Lung microvascular endothelial cell (primary cell): ENCODE data around the gene FBXO11. TPM values are rescaled to one million over a fixed set of nuclear protein-coding genes. Genes with fewer than 3 reads are reported as not detected.

Experiments
- DNase-seq, 2 donors: peaks; one replicate each; pipeline versions ENCODE4 v3.0.0 to v3.0.0-alpha.2; 2010; ENCODE audit warnings: low read depth in 2 of 2
- total RNA-seq: library from RNA; depleted of rRNA; stranded (reverse); fragments of >200 nt; gene quantifications from 2 replicates; pipeline ENCODE4 v1.2.1, GENCODE V29; 2014

The FBXO11 gene
- total RNA-seq, 1 donor from 2014 or later: 67.9 TPM

- no peak for DNase-seq
Observed at GRCh38 chr2:47850198-47850597, 56.1 kb downstream of the FBXO11 start.

GRCh38 chr2:47849368-47849767 lies 56.9 kb downstream of the FBXO11 start:
- DNase-seq: no peak

GRCh38 chr2:47844162-47844561 lies 62.1 kb downstream of the FBXO11 start:
- DNase-seq: no peak

GRCh38 chr2:47843407-47843806 lies 62.9 kb downstream of the FBXO11 start:
- DNase-seq: no peak

GRCh38 chr2:47842846-47843245 lies 63.5 kb downstream of the FBXO11 start:
- DNase-seq: peak in 1 of 2 donors; percentile 29

GRCh38 chr2:47838686-47839085 lies 67.6 kb downstream of the FBXO11 start:
- DNase-seq: no peak

GRCh38 chr2:47838249-47838648 lies 68.0 kb downstream of the FBXO11 start:
- no peak for DNase-seq

GRCh38 chr2:47833516-47833968 lies 72.8 kb downstream of the FBXO11 start:
- DNase-seq: no peak

GRCh38 chr2:47822518-47822917 lies 83.8 kb downstream of the FBXO11 start:
- no peak for DNase-seq

- peak in 1 of 2 donors; percentile 7 for DNase-seq
Observed at GRCh38 chr2:47819834-47820233, 86.5 kb downstream of the FBXO11 start.

GRCh38 chr2:47818777-47819176 lies 87.5 kb downstream of the FBXO11 start:
- DNase-seq: no peak

GRCh38 chr2:47815764-47816163 lies 90.5 kb downstream of the FBXO11 start:
- no peak for DNase-seq

- DNase-seq: no peak
Observed at GRCh38 chr2:47811668-47812067, 94.6 kb downstream of the FBXO11 start.

- no peak for DNase-seq
Observed at GRCh38 chr2:47810850-47811249, 95.4 kb downstream of the FBXO11 start.

GRCh38 chr2:47809903-47810302 lies 96.4 kb downstream of the FBXO11 start:
- no peak for DNase-seq

- DNase-seq: no peak
Observed at GRCh38 chr2:47808614-47809013, 97.7 kb downstream of the FBXO11 start.

- no peak for DNase-seq
Observed at GRCh38 chr2:47805850-47806249, 100.4 kb downstream of the FBXO11 start.

GRCh38 chr2:47803770-47804169 lies 102.5 kb downstream of the FBXO11 start:
- no peak for DNase-seq

GRCh38 chr2:47803363-47803762 lies 102.9 kb downstream of the FBXO11 start:
- no peak for DNase-seq

- no peak for DNase-seq
Observed at GRCh38 chr2:47801118-47801517, 105.2 kb downstream of the FBXO11 start.

- DNase-seq: no peak
Observed at GRCh38 chr2:47799031-47799609, 107.2 kb downstream of the FBXO11 start.

- DNase-seq: no peak
Observed at GRCh38 chr2:47798631-47799030, 107.7 kb downstream of the FBXO11 start.

GRCh38 chr2:47796090-47796697 lies 110.1 kb downstream of the FBXO11 start:
- no peak for DNase-seq

GRCh38 chr2:47785986-47786385 lies 120.3 kb downstream of the FBXO11 start:
- DNase-seq: no peak
